Gastrocnemius medialis (tissue), 4 donors: Measurements from ENCODE around the gene SELENOM.

Experiments
- POLR2A ChIP-seq, 2 donors: fragments of 450-650 bp; IDR thresholded peaks; one replicate each; pipeline ENCODE4 v1.6.1; 2017; ENCODE audit warnings: antibody characterized with exemption in 2 of 2, mild to moderate bottlenecking in 2 of 2, moderate library complexity in 2 of 2
- TF ChIP-seq, protein P1 (sequence below), 5 experiments: fragments of 450-650 bp in 3 of 5; fragments of 200-600 bp in 2 of 5; sonication (generic) in 2 of 5; IDR thresholded peaks in 4 of 5; conservative IDR thresholded peaks in 1 of 5; 1 replicate in 4 of 5; 2 replicates in 1 of 5; pipeline ENCODE4 v1.5.1; 2016 to 2019; ENCODE audit warnings: antibody characterized with exemption in 5 of 5, mild to moderate bottlenecking in 3 of 5, moderate library complexity in 3 of 5

DNA sequence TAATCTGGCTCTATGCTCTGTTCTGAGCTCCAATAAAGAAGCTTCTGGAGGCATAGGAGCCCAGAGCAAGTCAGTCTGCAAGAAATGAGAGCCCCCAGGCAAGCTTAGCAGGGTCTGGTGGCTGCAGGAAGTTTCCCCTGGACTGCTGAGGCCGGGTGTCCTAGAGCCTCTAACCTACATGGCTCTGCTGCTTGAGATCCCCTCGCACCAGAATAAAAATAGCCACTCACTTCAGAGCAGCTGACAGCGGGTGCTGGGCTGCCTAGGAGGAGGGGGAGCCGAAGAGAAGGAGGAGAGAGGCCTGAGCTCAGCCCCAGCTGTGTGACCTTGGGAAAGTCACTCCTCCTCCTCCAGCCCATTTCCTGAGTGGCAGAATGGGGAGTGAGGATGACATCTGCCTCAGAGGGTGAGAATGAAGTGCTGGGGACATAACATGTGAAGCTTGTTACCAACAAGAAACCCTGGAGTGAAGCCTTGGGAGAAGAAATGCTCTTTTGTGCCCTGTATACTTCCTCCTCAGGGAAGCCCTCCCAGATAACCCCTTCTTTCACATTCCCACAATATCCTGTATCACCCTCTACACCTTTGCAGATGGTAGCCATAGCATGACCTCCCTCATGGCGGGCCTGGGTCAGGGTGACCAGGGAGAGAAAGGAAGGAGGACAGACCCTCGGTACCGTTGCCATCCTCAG is 11.8 kb upstream of the SELENOM start:
- TF ChIP-seq POLR2A (IDR thresholded peaks at IDR 0.05): peak; percentile 29 to 47
- TF ChIP-seq, protein P1, sequence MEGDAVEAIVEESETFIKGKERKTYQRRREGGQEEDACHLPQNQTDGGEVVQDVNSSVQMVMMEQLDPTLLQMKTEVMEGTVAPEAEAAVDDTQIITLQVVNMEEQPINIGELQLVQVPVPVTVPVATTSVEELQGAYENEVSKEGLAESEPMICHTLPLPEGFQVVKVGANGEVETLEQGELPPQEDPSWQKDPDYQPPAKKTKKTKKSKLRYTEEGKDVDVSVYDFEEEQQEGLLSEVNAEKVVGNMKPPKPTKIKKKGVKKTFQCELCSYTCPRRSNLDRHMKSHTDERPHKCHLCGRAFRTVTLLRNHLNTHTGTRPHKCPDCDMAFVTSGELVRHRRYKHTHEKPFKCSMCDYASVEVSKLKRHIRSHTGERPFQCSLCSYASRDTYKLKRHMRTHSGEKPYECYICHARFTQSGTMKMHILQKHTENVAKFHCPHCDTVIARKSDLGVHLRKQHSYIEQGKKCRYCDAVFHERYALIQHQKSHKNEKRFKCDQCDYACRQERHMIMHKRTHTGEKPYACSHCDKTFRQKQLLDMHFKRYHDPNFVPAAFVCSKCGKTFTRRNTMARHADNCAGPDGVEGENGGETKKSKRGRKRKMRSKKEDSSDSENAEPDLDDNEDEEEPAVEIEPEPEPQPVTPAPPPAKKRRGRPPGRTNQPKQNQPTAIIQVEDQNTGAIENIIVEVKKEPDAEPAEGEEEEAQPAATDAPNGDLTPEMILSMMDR (IDR thresholded peaks at IDR 0.05 in 4 of 5, conservative IDR thresholded peaks at IDR 0.05 in 1 of 5): no peak
